H1 (cell line): Measurements from ENCODE around the gene KLC4. TPM values are rescaled to one million over a fixed set of nuclear protein-coding genes. Genes with fewer than 3 reads are reported as not detected.

ENCODE experiments used
- ASH2L ChIP-seq: fragments of 200-600, 300-600 bp; sonication (generic); IDR thresholded peaks from one replicate; pipeline ENCODE4 v1.7.1; 2017; ENCODE audit warnings: low read length
- CEBPB ChIP-seq: IDR thresholded peaks from 2 replicates; pipeline ENCODE4 v1.6.1; 2012; ENCODE audit warnings: low read depth, low read length
- CTCF ChIP-seq, 3 experiments: IDR thresholded peaks; 1 replicate in 2 of 3; 2 replicates in 1 of 3; pipeline versions ENCODE4 v1.5.1 to v1.6.1; 2011; ENCODE audit warnings: low read length in 3 of 3, mild to moderate bottlenecking in 3 of 3, inconsistent platforms in 2 of 3, low read depth in 1 of 3, moderate library complexity in 1 of 3; ENCODE audit not compliant: insufficient read depth in 1 of 3; ENCODE audit errors: control extremely low read depth in 1 of 3
- GABPA ChIP-seq: IDR thresholded peaks from 2 replicates; pipeline ENCODE4 v1.6.1; 2011; ENCODE audit warnings: mild to moderate bottlenecking, low read length, moderate library complexity, borderline replicate concordance; ENCODE audit not compliant: insufficient read depth
- polyA plus RNA-seq, 7 experiments: library from polyadenylated mRNA; depleted of rRNA in 3 of 7; stranded (reverse) in 5 of 7; unstranded in 2 of 7; fragments of >200 nt in 5 of 7; fragments of 200-250 nt in 2 of 7; gene quantifications; 1 replicate in 5 of 7; 2 replicates in 1 of 7; 4 replicates in 1 of 7; pipeline versions ENCODE4 v1.2.1 to v1.2.3, GENCODE V29; 2011 to 2013; ENCODE audit warnings: missing spikeins in 2 of 7, mixed read lengths in 2 of 7
- total RNA-seq: library from RNA; stranded (reverse); fragmentation: NEBNext Ultra II Directional; extraction: Animal tissue kit (Norgen Biotek cat#: 25700); gene quantifications from 2 replicates; pipeline ENCODE4 v1.2.1, GENCODE V29; 2021

Gene KLC4
- total and polyA plus RNA-seq, 2 of the 8 experiments (the other 6 are each of a cell fraction or from before 2014, with no cell fraction given) = 15.7 to 28.5 TPM

GRCh38 chr6:43059168-43060033, at the start of gene KLC4, which contains the start of gene MRPL2 (continued):
- TF ChIP-seq CEBPB = no peak
- peak; percentile 77 for TF ChIP-seq ASH2L
- no peak for TF ChIP-seq GABPA
- TF ChIP-seq CTCF (IDR thresholded peaks at IDR 0.05; ENCODE audit: control extremely low read depth in 1 of 3, insufficient read depth in 1 of 3, low read depth in 1 of 3, low read length in 3 of 3) = no peak
